Tibial nerve (tissue), 4 donors: ENCODE data around the gene GJB2. TPM values are rescaled to one million over a fixed set of nuclear protein-coding genes. Genes with fewer than 3 reads are reported as not detected.

Experiments used
- DNase-seq, 2 donors: peaks; one replicate each; pipeline ENCODE4 v3.0.0-alpha.2; 2019; ENCODE audit warnings: low spot score in 2 of 2
- H3K27ac ChIP-seq, 4 donors: fragments of 200-600 bp; sonication (generic) in 3 of 4; one replicate each; pipeline ENCODE4 v1.5.1; 2017 to 2019; ENCODE audit warnings: mild to moderate bottlenecking in 1 of 4
- H3K27me3 ChIP-seq, 2 donors: fragments of 200-600 bp; sonication (generic) in 1 of 2; one replicate each; pipeline versions ENCODE4 v1.5.1 to v1.6.0; 2017 to 2019
- H3K36me3 ChIP-seq, 3 donors: fragments of 200-600 bp; sonication (generic); one replicate each; pipeline ENCODE4 v1.5.1; 2018 to 2019
- H3K4me1 ChIP-seq, 4 donors: fragments of 200-600 bp; sonication (generic) in 3 of 4; one replicate each; pipeline ENCODE4 v1.5.1; 2017 to 2019
- H3K4me3 ChIP-seq, 4 donors: fragments of 200-600 bp; sonication (generic) in 3 of 4; one replicate each; pipeline ENCODE4 v1.5.1; 2017 to 2019; ENCODE audit warnings: mild to moderate bottlenecking in 1 of 4, moderate library complexity in 1 of 4
- H3K9me3 ChIP-seq, 4 donors: fragments of 200-600 bp; sonication (generic) in 3 of 4; one replicate each; pipeline ENCODE4 v1.5.1; 2017 to 2019
- EP300 ChIP-seq, 2 donors: sonication (generic); formaldehyde crosslinking; IDR thresholded peaks; one replicate each; pipeline ENCODE4 v1.6.1; 2017; ENCODE audit warnings: antibody characterized with exemption in 2 of 2, mild to moderate bottlenecking in 1 of 2
- POLR2A ChIP-seq, 2 donors: fragments of 450-650 bp; IDR thresholded peaks; one replicate each; pipeline ENCODE4 v1.6.1; 2017; ENCODE audit warnings: antibody characterized with exemption in 2 of 2, mild to moderate bottlenecking in 2 of 2, moderate library complexity in 2 of 2
- WGBS, 2 donors: methylation state at CpG; one replicate each; pipeline ENCODE4 v1.1.5; 2018; 5-methylcytosine and 5-hydroxymethylcytosine counted together
- total RNA-seq, 4 donors: library from RNA; depleted of rRNA; stranded (reverse); fragments of >200 nt; gene quantifications; one replicate each; pipeline ENCODE4 v1.1.0, GENCODE V29; 2016
- TF ChIP-seq, protein P1 (sequence below), 5 experiments: fragments of 200-600 bp in 3 of 5; fragments of 450-650 bp in 2 of 5; sonication (generic) in 3 of 5; IDR thresholded peaks; one replicate each; pipeline ENCODE4 v1.5.1; 2016 to 2019; ENCODE audit warnings: antibody characterized with exemption in 5 of 5, mild to moderate bottlenecking in 3 of 5, moderate library complexity in 2 of 5

GJB2 gene
- total RNA-seq, 4 donors from 2014 or later, result 0.20 to 3.3 (median 1.3) TPM

DNA sequence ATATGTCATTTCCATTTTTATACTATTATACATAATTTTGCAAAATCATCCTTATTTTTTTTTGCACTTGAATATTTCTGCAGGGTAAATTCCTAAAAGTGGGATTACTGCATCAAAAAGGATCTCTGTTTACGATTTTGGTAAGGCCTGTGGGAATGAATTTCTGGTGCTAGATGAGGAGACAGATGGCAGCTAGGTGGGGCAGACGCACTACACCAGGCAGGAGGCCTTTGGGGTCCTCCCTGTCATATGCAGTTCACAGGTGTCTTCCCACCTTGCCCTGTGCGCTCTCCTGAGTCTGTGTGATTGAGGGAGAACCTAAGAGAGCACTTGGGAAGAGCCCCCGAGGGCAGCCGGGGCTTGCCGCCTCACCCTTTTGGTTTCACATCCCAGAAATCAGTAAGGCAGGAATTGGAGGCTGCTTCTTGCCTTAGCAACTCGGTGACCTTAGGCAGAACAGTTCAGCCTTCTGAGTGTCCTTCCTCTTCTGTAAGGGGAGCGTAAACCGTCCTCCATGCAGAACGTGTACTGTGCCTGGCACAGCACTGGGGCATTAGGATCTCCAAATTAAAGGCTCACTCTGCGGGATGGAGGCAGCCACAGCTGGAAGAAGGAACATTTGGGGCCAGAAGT is 13.4 kb upstream of the GJB2 start:
- 80 to 82% methylated on average over 11 of the region's 11 CpGs for WGBS, 2 donors
- DNase-seq, result no peak
- Histone ChIP-seq H3K9me3 (peaks cover 0 to 5% (median 0%) of the 10 kb centered on the region in 4 donors), H3K36me3 (no peaks in the 10 kb centered on the region), H3K4me3 (no peak overlapping the region), H3K4me1 (no peaks in the 10 kb centered on the region), H3K27me3 (peaks cover 0 to 5% of the 10 kb centered on the region in 2 donors), H3K27ac (no peak overlapping the region)
- TF ChIP-seq POLR2A (IDR thresholded peaks at IDR 0.05), result no peak
- TF ChIP-seq, protein P1, sequence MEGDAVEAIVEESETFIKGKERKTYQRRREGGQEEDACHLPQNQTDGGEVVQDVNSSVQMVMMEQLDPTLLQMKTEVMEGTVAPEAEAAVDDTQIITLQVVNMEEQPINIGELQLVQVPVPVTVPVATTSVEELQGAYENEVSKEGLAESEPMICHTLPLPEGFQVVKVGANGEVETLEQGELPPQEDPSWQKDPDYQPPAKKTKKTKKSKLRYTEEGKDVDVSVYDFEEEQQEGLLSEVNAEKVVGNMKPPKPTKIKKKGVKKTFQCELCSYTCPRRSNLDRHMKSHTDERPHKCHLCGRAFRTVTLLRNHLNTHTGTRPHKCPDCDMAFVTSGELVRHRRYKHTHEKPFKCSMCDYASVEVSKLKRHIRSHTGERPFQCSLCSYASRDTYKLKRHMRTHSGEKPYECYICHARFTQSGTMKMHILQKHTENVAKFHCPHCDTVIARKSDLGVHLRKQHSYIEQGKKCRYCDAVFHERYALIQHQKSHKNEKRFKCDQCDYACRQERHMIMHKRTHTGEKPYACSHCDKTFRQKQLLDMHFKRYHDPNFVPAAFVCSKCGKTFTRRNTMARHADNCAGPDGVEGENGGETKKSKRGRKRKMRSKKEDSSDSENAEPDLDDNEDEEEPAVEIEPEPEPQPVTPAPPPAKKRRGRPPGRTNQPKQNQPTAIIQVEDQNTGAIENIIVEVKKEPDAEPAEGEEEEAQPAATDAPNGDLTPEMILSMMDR (IDR thresholded peaks at IDR 0.05), result no peak
- no peak for TF ChIP-seq EP300 (IDR thresholded peaks at IDR 0.05)

DNA sequence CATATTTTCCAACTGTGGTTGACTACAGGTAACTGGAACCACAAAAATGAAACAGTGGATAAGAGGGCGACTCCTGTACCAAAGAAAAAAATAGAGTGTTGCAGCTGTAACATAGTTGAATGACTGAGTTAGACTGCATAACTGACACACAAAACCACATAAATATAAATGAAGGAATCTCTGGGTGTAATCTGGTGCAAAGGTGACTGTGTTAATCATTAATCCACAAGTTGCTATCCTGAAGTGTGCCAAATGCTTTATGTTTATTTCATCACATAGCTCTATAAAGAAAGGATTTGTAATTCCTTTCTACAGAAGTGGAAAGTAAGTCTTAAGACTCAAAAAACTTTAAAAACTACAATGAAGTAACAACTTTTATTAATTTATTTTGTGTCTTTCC is 6.0 kb upstream of the GJB2 start:
- Histone ChIP-seq H3K27me3 (peaks cover 0 to 32% of the 10 kb centered on the region in 2 donors), H3K27ac (no peak overlapping the region), H3K9me3 (peaks cover 0 to 5% (median 0%) of the 10 kb centered on the region in 4 donors), H3K36me3 (no peaks in the 10 kb centered on the region), H3K4me3 (no peak overlapping the region), H3K4me1 (peaks cover 0 to 11% (median 3%) of the 10 kb centered on the region in 4 donors)
- no peak for DNase-seq
- WGBS, 2 donors, result 89% methylated on average over 1 of the region's 1 CpG
- TF ChIP-seq POLR2A (IDR thresholded peaks at IDR 0.05) (no peak), EP300 (IDR thresholded peaks at IDR 0.05) (no peak)
- TF ChIP-seq, protein P1 (IDR thresholded peaks at IDR 0.05), result no peak

DNA sequence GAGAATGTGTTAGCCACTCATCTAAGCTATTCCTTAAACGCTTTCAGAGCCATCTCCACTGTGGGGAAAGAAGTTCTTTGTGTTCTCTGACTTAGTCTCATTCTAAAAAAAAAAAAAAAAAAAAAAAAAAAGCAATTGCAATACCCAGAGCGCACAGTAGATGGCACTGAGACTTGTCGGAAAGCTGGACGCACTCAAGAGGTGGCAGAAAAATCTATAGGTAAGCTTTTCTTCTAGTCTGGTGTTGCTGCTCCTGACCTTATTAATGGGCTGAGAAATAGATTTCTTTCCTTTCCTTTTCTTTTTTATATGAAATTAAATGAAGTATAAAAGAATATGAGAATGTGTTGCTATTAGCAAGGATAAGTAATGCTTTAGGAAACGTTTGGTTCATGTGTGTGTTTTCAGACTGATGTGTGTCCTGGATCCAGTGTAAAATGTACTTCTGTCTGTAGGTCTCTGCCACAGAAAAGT is 4.7 kb upstream of the GJB2 start:
- Histone ChIP-seq H3K27me3 (peaks cover 0 to 45% of the 10 kb centered on the region in 2 donors), H3K4me3 (no peak overlapping the region)

DNA sequence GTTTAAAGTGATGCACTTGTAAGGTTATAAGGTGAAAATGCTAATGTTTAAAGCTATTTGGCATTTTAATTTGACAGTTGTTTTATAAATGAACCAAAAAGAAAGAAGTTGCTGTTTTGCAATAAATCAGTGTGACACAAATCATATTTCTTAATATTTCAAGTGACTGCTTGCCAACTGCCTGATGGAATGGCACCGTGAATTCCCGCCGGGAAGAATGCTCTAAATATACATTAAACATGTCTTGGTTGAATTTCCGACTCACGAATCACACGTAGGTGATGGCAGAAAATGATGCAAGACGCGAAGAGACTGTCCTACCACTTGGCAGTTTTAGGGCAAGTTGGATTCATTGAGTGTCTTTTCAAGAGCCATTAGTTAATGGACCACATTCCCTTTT is 3.1 kb upstream of the GJB2 start:
- peaks cover 0 to 35% (median 8%) of the 10 kb centered on the region in 4 donors for H3K4me1 ChIP-seq
- no peaks in the 10 kb centered on the region for H3K9me3 ChIP-seq
- H3K36me3 ChIP-seq, result no peaks in the 10 kb centered on the region
- peaks cover 0 to 54% of the 10 kb centered on the region in 2 donors for H3K27me3 ChIP-seq
- no peak for DNase-seq
- H3K27ac ChIP-seq, result no peak overlapping the region
- TF ChIP-seq EP300 (IDR thresholded peaks at IDR 0.05) (no peak), POLR2A (IDR thresholded peaks at IDR 0.05) (no peak)
- TF ChIP-seq, protein P1 (IDR thresholded peaks at IDR 0.05), result no peak
- no peak overlapping the region for H3K4me3 ChIP-seq
- 80 to 86% methylated on average over 8 of the region's 8 CpGs for WGBS, 2 donors

More for the DNA sequence above, 4.7 kb upstream of the GJB2 start:
- Histone ChIP-seq H3K36me3 (no peaks in the 10 kb centered on the region), H3K9me3 (peaks cover 0 to 5% (median 0%) of the 10 kb centered on the region in 4 donors), H3K27ac (no peak overlapping the region), H3K4me1 (peaks cover 0 to 24% (median 8%) of the 10 kb centered on the region in 4 donors)
- 6% methylated on average over 5 of the region's 5 CpGs for WGBS, 2 donors
- TF ChIP-seq EP300 (IDR thresholded peaks at IDR 0.05), result no peak
- TF ChIP-seq POLR2A (IDR thresholded peaks at IDR 0.05), result no peak
- TF ChIP-seq, protein P1 (IDR thresholded peaks at IDR 0.05), result peak in 4 of 5 experiments; percentile 46 to 75 (median 62)
- no peak for DNase-seq

DNA sequence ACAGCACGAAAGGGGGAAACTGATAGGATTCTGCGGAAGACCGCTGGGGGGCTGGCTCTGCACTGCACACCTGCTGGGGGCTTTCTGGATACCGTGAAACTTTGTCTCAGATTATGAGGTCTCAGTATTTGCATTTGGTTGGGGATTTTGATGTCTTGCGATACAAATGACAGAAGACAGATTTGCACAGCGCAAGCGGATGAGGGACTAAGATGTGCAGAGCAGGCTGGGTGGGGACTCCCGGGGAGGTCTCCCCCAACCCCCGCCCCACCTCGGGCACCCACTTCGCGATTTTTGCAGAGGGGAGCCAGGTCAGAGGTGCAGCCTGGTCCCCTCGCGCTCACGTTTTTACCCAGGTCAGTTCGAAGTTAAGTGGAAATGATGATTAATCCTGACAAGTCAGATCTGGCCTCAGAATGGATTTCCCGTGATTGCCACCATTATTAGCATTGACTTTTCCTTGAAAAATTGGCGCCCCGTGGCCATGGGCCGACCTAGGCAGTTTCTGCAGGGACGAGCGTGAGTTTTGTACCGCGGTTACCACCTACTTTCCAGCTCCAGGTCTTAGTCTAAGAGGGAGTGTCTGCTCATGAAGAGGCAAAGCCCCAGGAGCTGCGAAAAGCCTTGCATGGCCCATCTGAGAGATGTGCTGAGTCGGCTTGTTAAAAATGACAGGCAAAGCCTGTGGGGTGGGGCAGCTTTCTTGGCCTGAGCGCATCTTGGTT is 1.3 kb upstream of the GJB2 start:
- peak overlapping the region in 1 of 4 donors; percentile 67 for H3K4me3 ChIP-seq
- H3K27me3 ChIP-seq, result peaks cover 0 to 54% of the 10 kb centered on the region in 2 donors
- TF ChIP-seq EP300 (IDR thresholded peaks at IDR 0.05) (no peak), POLR2A (IDR thresholded peaks at IDR 0.05) (no peak)
- TF ChIP-seq, protein P1 (IDR thresholded peaks at IDR 0.05), result no peak
- no peaks in the 10 kb centered on the region for H3K9me3 ChIP-seq
- H3K36me3 ChIP-seq, result no peaks in the 10 kb centered on the region
- no peak overlapping the region for H3K27ac ChIP-seq
- peaks cover 0 to 35% (median 8%) of the 10 kb centered on the region in 4 donors for H3K4me1 ChIP-seq
- no peak for DNase-seq
- 36 to 40% methylated on average over 27 of the region's 27 CpGs for WGBS, 2 donors
